T-helper 22 cell (primary cell): ENCODE measurements around the gene DHRSX.
"Not testable (repeated sequence)": the region's sequence is repeated elsewhere in the genome, so short reads cannot be mapped to it uniquely, and the experiment has no call there.

Experiments
- DNase-seq: peaks from one replicate; pipeline ENCODE4 v3.0.0-alpha.2; 2020; ENCODE audit warnings: low read depth

DHRSX gene

GRCh38 chrX:2497961-2498780 lies 2.6 kb downstream of the DHRSX start:
- DNase-seq, result no peak

- DNase-seq, result no peak
These were observed 5.2 kb downstream of the DHRSX start for GRCh38 chrX:2495595-2495994.

GRCh38 chrX:2492531-2493218 lies 8.1 kb downstream of the DHRSX start:
- no peak for DNase-seq

GRCh38 chrX:2490634-2491033 lies 10.1 kb downstream of the DHRSX start:
- no peak for DNase-seq

GRCh38 chrX:2489446-2490445 lies 11.0 kb downstream of the DHRSX start:
- no peak for DNase-seq

- DNase-seq, result no peak
These were observed 12.0 kb downstream of the DHRSX start for GRCh38 chrX:2488621-2489285.

GRCh38 chrX:2487366-2487765 lies 13.4 kb downstream of the DHRSX start:
- no peak for DNase-seq

GRCh38 chrX:2486476-2487133 lies 14.2 kb downstream of the DHRSX start:
- DNase-seq, result no peak

- DNase-seq, result no peak
These were observed 14.9 kb downstream of the DHRSX start for GRCh38 chrX:2485789-2486345.

GRCh38 chrX:2484721-2485648 lies 15.8 kb downstream of the DHRSX start:
- no peak for DNase-seq

- no peak for DNase-seq
These were observed 16.5 kb downstream of the DHRSX start for GRCh38 chrX:2484256-2484655.

- no peak for DNase-seq
These were observed 17.2 kb downstream of the DHRSX start for GRCh38 chrX:2483398-2484060.

- DNase-seq, result not testable (repeated sequence)
These were observed 19.2 kb downstream of the DHRSX start for GRCh38 chrX:2481597-2481996.

- not testable (repeated sequence) for DNase-seq
These were observed 20.8 kb downstream of the DHRSX start for GRCh38 chrX:2479982-2480381.

- no peak for DNase-seq
These were observed 21.4 kb downstream of the DHRSX start for GRCh38 chrX:2479420-2479780.

- DNase-seq, result no peak
These were observed 22.0 kb downstream of the DHRSX start for GRCh38 chrX:2478546-2479419.

- DNase-seq, result not testable (repeated sequence)
These were observed 23.5 kb downstream of the DHRSX start for GRCh38 chrX:2477313-2477712.
